NT2/D1 (cell line): Measurements from ENCODE around the gene MGST2.

Experiments used
- SUZ12 ChIP-seq: IDR thresholded peaks from 2 replicates; pipeline ENCODE4 v1.6.1; 2011; ENCODE audit not compliant: insufficient read length, insufficient read depth; ENCODE audit errors: extremely low read depth
- YY1 ChIP-seq: IDR thresholded peaks from 2 replicates; pipeline ENCODE4 v1.6.1; 2011; ENCODE audit not compliant: insufficient read length, insufficient read depth
- ZNF274 ChIP-seq: IDR thresholded peaks from 2 replicates; pipeline ENCODE4 v1.6.1; 2011; ENCODE audit warnings: mild to moderate bottlenecking, low read depth, low read length

DNA sequence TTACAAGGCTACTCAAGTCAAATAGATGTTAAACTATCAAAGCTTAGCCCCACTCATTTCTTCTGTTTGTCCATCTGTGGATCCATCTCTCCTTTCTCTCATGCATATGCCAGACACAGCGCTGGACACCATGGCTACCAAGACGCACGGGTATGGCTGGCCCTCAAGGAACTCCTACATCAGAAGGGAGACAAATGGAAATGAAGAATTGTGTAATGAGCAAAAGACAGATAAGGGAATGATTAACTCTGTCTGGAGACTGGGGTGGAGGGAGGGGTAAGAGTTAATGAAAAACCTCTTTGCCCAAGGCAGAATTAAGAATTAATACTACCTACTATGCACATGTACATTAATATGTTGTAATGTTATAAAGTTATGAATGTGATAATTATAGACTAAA lies 88.1 kb downstream of the MGST2 start:
- no peak for TF ChIP-seq YY1
- TF ChIP-seq SUZ12: no peak
- no peak for TF ChIP-seq ZNF274
